Measurements from ENCODE around the gene PHF21B.

- TF ChIP-seq, protein P1, sequence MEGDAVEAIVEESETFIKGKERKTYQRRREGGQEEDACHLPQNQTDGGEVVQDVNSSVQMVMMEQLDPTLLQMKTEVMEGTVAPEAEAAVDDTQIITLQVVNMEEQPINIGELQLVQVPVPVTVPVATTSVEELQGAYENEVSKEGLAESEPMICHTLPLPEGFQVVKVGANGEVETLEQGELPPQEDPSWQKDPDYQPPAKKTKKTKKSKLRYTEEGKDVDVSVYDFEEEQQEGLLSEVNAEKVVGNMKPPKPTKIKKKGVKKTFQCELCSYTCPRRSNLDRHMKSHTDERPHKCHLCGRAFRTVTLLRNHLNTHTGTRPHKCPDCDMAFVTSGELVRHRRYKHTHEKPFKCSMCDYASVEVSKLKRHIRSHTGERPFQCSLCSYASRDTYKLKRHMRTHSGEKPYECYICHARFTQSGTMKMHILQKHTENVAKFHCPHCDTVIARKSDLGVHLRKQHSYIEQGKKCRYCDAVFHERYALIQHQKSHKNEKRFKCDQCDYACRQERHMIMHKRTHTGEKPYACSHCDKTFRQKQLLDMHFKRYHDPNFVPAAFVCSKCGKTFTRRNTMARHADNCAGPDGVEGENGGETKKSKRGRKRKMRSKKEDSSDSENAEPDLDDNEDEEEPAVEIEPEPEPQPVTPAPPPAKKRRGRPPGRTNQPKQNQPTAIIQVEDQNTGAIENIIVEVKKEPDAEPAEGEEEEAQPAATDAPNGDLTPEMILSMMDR (IDR thresholded peaks at IDR 0.05): no peak
- TF ChIP-seq ZFX (IDR thresholded peaks at IDR 0.05; ENCODE audit: borderline replicate concordance): no peak
These were observed 66.7 kb downstream of the PHF21B start for GRCh38 chr22:44942979-44943700.
